Neural cell (in vitro differentiated cells): ENCODE results near the gene LSAMP. TPM values are rescaled to one million over a fixed set of nuclear protein-coding genes. Genes with fewer than 3 reads are reported as not detected.

Source experiments
- H2AFZ ChIP-seq: fragments of 200-600, 300-800 bp; sonication (generic), shearing (Covaris generic); 2 replicates; pipeline ENCODE4 v1.6.0; 2014; ENCODE audit warnings: low read depth, mild to moderate bottlenecking, antibody characterized with exemption, low read length, moderate library complexity
- H3F3A ChIP-seq: fragments of 200-600 bp; shearing (Covaris generic); 2 replicates; pipeline ENCODE4 v1.6.1; 2016; ENCODE audit warnings: mild to moderate bottlenecking, moderate library complexity, mixed read lengths, antibody characterized with exemption, low read length; ENCODE audit not compliant: insufficient read depth, poor library complexity, severe bottlenecking
- H3K27ac ChIP-seq: fragments of 200-600, 300-800 bp; sonication (generic), shearing (Covaris generic); 2 replicates; pipeline ENCODE4 v1.5.1; 2014; ENCODE audit warnings: mild to moderate bottlenecking, low read length, moderate library complexity
- H3K27me3 ChIP-seq: fragments of 300-800, 200-600 bp; sonication (generic), shearing (Covaris generic); 2 replicates; pipeline ENCODE4 v1.6.0; 2014; ENCODE audit warnings: mild to moderate bottlenecking, low read depth, low read length, moderate library complexity; ENCODE audit not compliant: insufficient read depth
- H3K36me3 ChIP-seq: fragments of 300-800, 200-600 bp; sonication (generic), shearing (Covaris generic); 2 replicates; pipeline ENCODE4 v1.5.1; 2014; ENCODE audit warnings: mild to moderate bottlenecking, antibody characterized with exemption, low read length, moderate library complexity; ENCODE audit not compliant: insufficient read depth
- H3K4me2 ChIP-seq: fragments of 300-800, 200-600 bp; sonication (generic), shearing (Covaris generic); 2 replicates; pipeline ENCODE4 v1.6.0; 2014; ENCODE audit warnings: mild to moderate bottlenecking, low read length
- H3K4me3 ChIP-seq: fragments of 300-800, 200-600 bp; sonication (generic), shearing (Covaris generic); 2 replicates; pipeline ENCODE4 v1.5.1; 2014; ENCODE audit warnings: mild to moderate bottlenecking, low read length, moderate library complexity
- H3K79me2 ChIP-seq: fragments of 200-600 bp; shearing (Covaris generic); replicated peaks from 2 replicates; pipeline ENCODE4 v1.6.0; 2014; ENCODE audit warnings: mild to moderate bottlenecking, low read length, moderate library complexity; ENCODE audit not compliant: insufficient read depth
- H3K9ac ChIP-seq: fragments of 300-800, 200-600 bp; sonication (generic), shearing (Covaris generic); 2 replicates; pipeline ENCODE4 v1.6.1; 2016; ENCODE audit warnings: mild to moderate bottlenecking, low read length, mixed read lengths
- H3K9me2 ChIP-seq: fragments of 200-600 bp; shearing (Covaris generic); 2 replicates; pipeline ENCODE4 v1.6.1; 2016; ENCODE audit warnings: mild to moderate bottlenecking, low read length, mixed read lengths; ENCODE audit not compliant: insufficient read depth
- H3K9me3 ChIP-seq: fragments of 200-600, 300-800 bp; sonication (generic), shearing (Covaris generic); 2 replicates; pipeline ENCODE4 v1.6.1; 2016; ENCODE audit warnings: mild to moderate bottlenecking, mixed run types, low read length, moderate library complexity, mixed read lengths
- H4K20me1 ChIP-seq: fragments of 200-600 bp; shearing (Covaris generic); 2 replicates; pipeline ENCODE4 v1.6.1; 2016; ENCODE audit warnings: mild to moderate bottlenecking, mixed run types; ENCODE audit not compliant: insufficient read depth
- EP300 ChIP-seq: fragments of 450-650 bp; conservative IDR thresholded peaks from 2 replicates; pipeline ENCODE4 v1.6.1; 2014; ENCODE audit warnings: antibody characterized with exemption, mild to moderate bottlenecking, moderate library complexity; ENCODE audit not compliant: poor library complexity, severe bottlenecking
- EZH2 ChIP-seq: fragments of 200-600, 300-800 bp; shearing (Covaris generic), sonication (generic); IDR thresholded peaks from 2 replicates; pipeline ENCODE4 v1.6.1; 2014; ENCODE audit warnings: antibody characterized with exemption, low read length, borderline replicate concordance, mild to moderate bottlenecking; ENCODE audit not compliant: insufficient read depth, poor library complexity, severe bottlenecking
- MXI1 ChIP-seq: fragments of 450-650 bp; conservative IDR thresholded peaks from 2 replicates; pipeline ENCODE4 v1.6.1; 2014; ENCODE audit warnings: antibody characterized with exemption, mild to moderate bottlenecking; ENCODE audit not compliant: poor library complexity, severe bottlenecking
- POLR2AphosphoS5 ChIP-seq: IDR thresholded peaks from 2 replicates; pipeline ENCODE4 v1.6.1; 2012
- RAD21 ChIP-seq: fragments of 450-650 bp; conservative IDR thresholded peaks from 2 replicates; pipeline ENCODE4 v1.6.1; 2014; ENCODE audit warnings: antibody characterized with exemption, mild to moderate bottlenecking, moderate library complexity
- SMC3 ChIP-seq: fragments of 450-650 bp; conservative IDR thresholded peaks from 2 replicates; pipeline ENCODE4 v1.6.1; 2014; ENCODE audit warnings: antibody characterized with exemption, mild to moderate bottlenecking, moderate library complexity; ENCODE audit not compliant: poor library complexity
- TAF1 ChIP-seq: IDR thresholded peaks from 2 replicates; pipeline ENCODE4 v1.6.1; 2012; ENCODE audit warnings: low read depth
- polyA plus RNA-seq: library from polyadenylated mRNA; depleted of rRNA; stranded (reverse); fragments of >200 nt; gene quantifications from 2 replicates; pipeline ENCODE4 v1.2.3, GENCODE V29; 2014
- TF ChIP-seq, protein P1 (sequence below): IDR thresholded peaks from 2 replicates; pipeline ENCODE4 v1.6.1; 2012; ENCODE audit warnings: borderline replicate concordance
- TF ChIP-seq, protein P2 (sequence below): fragments of 450-650 bp; IDR thresholded peaks from 2 replicates; pipeline ENCODE4 v1.5.1; 2014; ENCODE audit warnings: antibody characterized with exemption, mild to moderate bottlenecking, moderate library complexity; ENCODE audit not compliant: poor library complexity, severe bottlenecking

LSAMP gene
- polyA plus RNA-seq, 1 donor from 2014 or later: 93.6 TPM

DNA sequence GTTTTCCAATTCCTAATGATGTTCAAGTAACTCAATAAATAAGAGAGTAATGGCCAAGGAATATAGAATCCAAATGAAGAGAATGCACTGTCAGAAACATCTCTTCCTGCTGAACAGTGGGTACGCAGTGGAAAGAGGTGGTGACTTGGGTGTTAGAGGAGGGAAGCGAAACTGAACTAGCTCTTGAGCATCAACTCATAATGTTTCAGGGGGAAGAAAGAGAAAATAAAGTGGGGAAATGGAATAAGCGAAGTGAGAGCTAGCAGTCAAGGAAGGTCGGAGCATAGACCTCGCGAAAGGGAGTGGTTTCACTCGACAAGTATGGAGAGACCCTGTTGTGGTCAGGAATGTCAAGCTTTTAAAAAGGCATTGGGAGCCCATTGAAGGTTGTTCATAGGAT is 512.5 kb downstream of the LSAMP start:
- Histone ChIP-seq H3K9ac (no peak overlapping the region), H3F3A (no peaks in the 10 kb centered on the region), H3K9me2 (no peaks in the 10 kb centered on the region), H3K9me3 (no peaks in the 10 kb centered on the region), H2AFZ (no peak overlapping the region), H3K27me3 (no peaks in the 10 kb centered on the region), H3K4me2 (no peak overlapping the region), H3K4me3 (no peak overlapping the region), H3K36me3 (no peaks in the 10 kb centered on the region), H4K20me1 (no peaks in the 10 kb centered on the region), H3K27ac (no peak overlapping the region), H3K79me2 (no peaks in the 10 kb centered on the region)
- TF ChIP-seq, protein P1, sequence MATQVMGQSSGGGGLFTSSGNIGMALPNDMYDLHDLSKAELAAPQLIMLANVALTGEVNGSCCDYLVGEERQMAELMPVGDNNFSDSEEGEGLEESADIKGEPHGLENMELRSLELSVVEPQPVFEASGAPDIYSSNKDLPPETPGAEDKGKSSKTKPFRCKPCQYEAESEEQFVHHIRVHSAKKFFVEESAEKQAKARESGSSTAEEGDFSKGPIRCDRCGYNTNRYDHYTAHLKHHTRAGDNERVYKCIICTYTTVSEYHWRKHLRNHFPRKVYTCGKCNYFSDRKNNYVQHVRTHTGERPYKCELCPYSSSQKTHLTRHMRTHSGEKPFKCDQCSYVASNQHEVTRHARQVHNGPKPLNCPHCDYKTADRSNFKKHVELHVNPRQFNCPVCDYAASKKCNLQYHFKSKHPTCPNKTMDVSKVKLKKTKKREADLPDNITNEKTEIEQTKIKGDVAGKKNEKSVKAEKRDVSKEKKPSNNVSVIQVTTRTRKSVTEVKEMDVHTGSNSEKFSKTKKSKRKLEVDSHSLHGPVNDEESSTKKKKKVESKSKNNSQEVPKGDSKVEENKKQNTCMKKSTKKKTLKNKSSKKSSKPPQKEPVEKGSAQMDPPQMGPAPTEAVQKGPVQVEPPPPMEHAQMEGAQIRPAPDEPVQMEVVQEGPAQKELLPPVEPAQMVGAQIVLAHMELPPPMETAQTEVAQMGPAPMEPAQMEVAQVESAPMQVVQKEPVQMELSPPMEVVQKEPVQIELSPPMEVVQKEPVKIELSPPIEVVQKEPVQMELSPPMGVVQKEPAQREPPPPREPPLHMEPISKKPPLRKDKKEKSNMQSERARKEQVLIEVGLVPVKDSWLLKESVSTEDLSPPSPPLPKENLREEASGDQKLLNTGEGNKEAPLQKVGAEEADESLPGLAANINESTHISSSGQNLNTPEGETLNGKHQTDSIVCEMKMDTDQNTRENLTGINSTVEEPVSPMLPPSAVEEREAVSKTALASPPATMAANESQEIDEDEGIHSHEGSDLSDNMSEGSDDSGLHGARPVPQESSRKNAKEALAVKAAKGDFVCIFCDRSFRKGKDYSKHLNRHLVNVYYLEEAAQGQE: no peak
- TF ChIP-seq POLR2AphosphoS5 (no peak), SMC3 (no peak), RAD21 (no peak), MXI1 (no peak), EP300 (no peak), EZH2 (no peak), TAF1 (no peak)
- TF ChIP-seq, protein P2, sequence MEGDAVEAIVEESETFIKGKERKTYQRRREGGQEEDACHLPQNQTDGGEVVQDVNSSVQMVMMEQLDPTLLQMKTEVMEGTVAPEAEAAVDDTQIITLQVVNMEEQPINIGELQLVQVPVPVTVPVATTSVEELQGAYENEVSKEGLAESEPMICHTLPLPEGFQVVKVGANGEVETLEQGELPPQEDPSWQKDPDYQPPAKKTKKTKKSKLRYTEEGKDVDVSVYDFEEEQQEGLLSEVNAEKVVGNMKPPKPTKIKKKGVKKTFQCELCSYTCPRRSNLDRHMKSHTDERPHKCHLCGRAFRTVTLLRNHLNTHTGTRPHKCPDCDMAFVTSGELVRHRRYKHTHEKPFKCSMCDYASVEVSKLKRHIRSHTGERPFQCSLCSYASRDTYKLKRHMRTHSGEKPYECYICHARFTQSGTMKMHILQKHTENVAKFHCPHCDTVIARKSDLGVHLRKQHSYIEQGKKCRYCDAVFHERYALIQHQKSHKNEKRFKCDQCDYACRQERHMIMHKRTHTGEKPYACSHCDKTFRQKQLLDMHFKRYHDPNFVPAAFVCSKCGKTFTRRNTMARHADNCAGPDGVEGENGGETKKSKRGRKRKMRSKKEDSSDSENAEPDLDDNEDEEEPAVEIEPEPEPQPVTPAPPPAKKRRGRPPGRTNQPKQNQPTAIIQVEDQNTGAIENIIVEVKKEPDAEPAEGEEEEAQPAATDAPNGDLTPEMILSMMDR: no peak

DNA sequence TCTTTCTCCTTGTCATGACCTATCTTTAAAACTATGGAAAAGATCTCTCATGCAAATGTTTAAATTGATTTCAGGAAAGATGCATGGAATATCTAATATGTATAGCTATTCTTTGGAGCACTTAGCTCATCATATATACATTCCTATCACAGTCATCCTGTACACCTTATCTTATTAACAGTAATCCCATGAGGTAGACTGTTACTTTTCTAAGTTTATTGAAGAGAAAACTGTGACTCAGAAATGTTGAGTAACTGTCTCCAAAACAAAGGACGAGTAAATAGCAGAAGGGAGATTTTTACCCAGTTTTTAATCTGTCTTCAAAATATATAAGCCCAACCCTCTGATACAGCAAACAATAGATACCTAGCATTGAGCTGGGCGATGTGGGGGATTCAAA is 513.7 kb downstream of the LSAMP start:
- Histone ChIP-seq H3K9me3 (no peaks in the 10 kb centered on the region), H3K9me2 (no peaks in the 10 kb centered on the region), H3F3A (no peaks in the 10 kb centered on the region), H2AFZ (no peak overlapping the region), H3K4me2 (no peak overlapping the region), H3K27me3 (no peaks in the 10 kb centered on the region), H3K9ac (no peak overlapping the region), H3K79me2 (no peaks in the 10 kb centered on the region), H3K36me3 (no peaks in the 10 kb centered on the region), H3K27ac (no peak overlapping the region), H3K4me3 (no peak overlapping the region), H4K20me1 (no peaks in the 10 kb centered on the region)
- no peak for TF ChIP-seq MXI1
- TF ChIP-seq EZH2: no peak
- TF ChIP-seq SMC3: no peak
